Stimulated activated CD4-positive, alpha-beta T cell treated with anti-CD3 and anti-CD28 coated beads, Interleukin-4, amount 100 ng/mL, for 4 hours (primary cell): ENCODE results near the gene ZDHHC17.
"Not testable (repeated sequence)": the region's sequence is repeated elsewhere in the genome, so short reads cannot be mapped to it uniquely, and the experiment has no call there.

Experiments
- DNase-seq, 2 experiments: peaks; one replicate each; pipeline ENCODE4 v3.0.0-alpha.2; 2020

ZDHHC17 gene

GRCh38 chr12:76763746-76764675, at the start of gene ZDHHC17:
ZDHHC17 (plus strand) TSS chr12:76764115; CDS start chr12:76764237, 122 bp downstream.
- peak; percentile 88 to 93 for DNase-seq

GRCh38 chr12:76714415-76714814, 49.5 kb upstream of the ZDHHC17 start:
- DNase-seq = no peak

- DNase-seq = no peak
Observed at GRCh38 chr12:76714861-76715260, 49.1 kb upstream of the ZDHHC17 start.

GRCh38 chr12:76715332-76715731, 48.6 kb upstream of the ZDHHC17 start:
- no peak for DNase-seq

GRCh38 chr12:76717314-76717713, 46.6 kb upstream of the ZDHHC17 start:
- no peak for DNase-seq

GRCh38 chr12:76719171-76720041, 44.5 kb upstream of the ZDHHC17 start:
- no peak for DNase-seq

- no peak for DNase-seq
Observed at GRCh38 chr12:76720068-76720467, 43.8 kb upstream of the ZDHHC17 start.

GRCh38 chr12:76726626-76727025, 37.3 kb upstream of the ZDHHC17 start:
- no peak for DNase-seq

GRCh38 chr12:76732188-76732587, 31.7 kb upstream of the ZDHHC17 start:
- not testable (repeated sequence) for DNase-seq

GRCh38 chr12:76737689-76738088, 26.2 kb upstream of the ZDHHC17 start:
- DNase-seq = not testable (repeated sequence)

GRCh38 chr12:76738824-76739579, 24.9 kb upstream of the ZDHHC17 start:
- DNase-seq = no peak

GRCh38 chr12:76739896-76740295, 24.0 kb upstream of the ZDHHC17 start:
- no peak for DNase-seq

- DNase-seq = no peak
Observed at GRCh38 chr12:76740501-76740900, 23.4 kb upstream of the ZDHHC17 start.

- DNase-seq = no peak
Observed at GRCh38 chr12:76745343-76745742, 18.6 kb upstream of the ZDHHC17 start.

- DNase-seq = no peak
Observed at GRCh38 chr12:76746516-76746915, 17.4 kb upstream of the ZDHHC17 start.

GRCh38 chr12:76747245-76747644, 16.7 kb upstream of the ZDHHC17 start:
- no peak for DNase-seq

- no peak for DNase-seq
Observed at GRCh38 chr12:76755829-76756379, 8.0 kb upstream of the ZDHHC17 start.

GRCh38 chr12:76757694-76758093, 6.2 kb upstream of the ZDHHC17 start:
- DNase-seq = no peak

- DNase-seq = no peak
Observed at GRCh38 chr12:76762601-76762980, 1.3 kb upstream of the ZDHHC17 start.

GRCh38 chr12:76764856-76765255, 941 bp downstream of the ZDHHC17 start:
- DNase-seq = no peak

- DNase-seq = no peak
Observed at GRCh38 chr12:76765598-76765997, 1.7 kb downstream of the ZDHHC17 start.

- no peak for DNase-seq
Observed at GRCh38 chr12:76766161-76766560, 2.2 kb downstream of the ZDHHC17 start.

GRCh38 chr12:76768576-76768975, 4.7 kb downstream of the ZDHHC17 start:
- no peak for DNase-seq
